Measurements from ENCODE around the gene DNAH14. TPM values are rescaled to one million over a fixed set of nuclear protein-coding genes. Genes with fewer than 3 reads are reported as not detected.
"Not testable (repeated sequence)": the region's sequence is repeated elsewhere in the genome, so short reads cannot be mapped to it uniquely, and the experiment has no call there.

The DNAH14 gene
- 57.3 and 63.2 TPM in 2 replicates for total RNA-seq (2022)
- percentile 69 among the genes with signal in this experiment for Bru-seq, nascent RNA
- BruChase-seq, experiment 1, labeled RNA remaining after a 2-hour chase, result percentile 83 among the genes with signal in this experiment
- percentile 75 among the genes with signal in this experiment for BruChase-seq, experiment 2, labeled RNA remaining after a 6-hour chase
- long read RNA-seq, transcript DNAH14-205 (7 exons, 1,103 nt), result major isoform, 12 of 50 reads
- long read RNA-seq, partial matches to known transcripts, result 21 of 50 reads
- long read RNA-seq, other reads (novel, unspliced or antisense), result 17 of 50 reads

DNA sequence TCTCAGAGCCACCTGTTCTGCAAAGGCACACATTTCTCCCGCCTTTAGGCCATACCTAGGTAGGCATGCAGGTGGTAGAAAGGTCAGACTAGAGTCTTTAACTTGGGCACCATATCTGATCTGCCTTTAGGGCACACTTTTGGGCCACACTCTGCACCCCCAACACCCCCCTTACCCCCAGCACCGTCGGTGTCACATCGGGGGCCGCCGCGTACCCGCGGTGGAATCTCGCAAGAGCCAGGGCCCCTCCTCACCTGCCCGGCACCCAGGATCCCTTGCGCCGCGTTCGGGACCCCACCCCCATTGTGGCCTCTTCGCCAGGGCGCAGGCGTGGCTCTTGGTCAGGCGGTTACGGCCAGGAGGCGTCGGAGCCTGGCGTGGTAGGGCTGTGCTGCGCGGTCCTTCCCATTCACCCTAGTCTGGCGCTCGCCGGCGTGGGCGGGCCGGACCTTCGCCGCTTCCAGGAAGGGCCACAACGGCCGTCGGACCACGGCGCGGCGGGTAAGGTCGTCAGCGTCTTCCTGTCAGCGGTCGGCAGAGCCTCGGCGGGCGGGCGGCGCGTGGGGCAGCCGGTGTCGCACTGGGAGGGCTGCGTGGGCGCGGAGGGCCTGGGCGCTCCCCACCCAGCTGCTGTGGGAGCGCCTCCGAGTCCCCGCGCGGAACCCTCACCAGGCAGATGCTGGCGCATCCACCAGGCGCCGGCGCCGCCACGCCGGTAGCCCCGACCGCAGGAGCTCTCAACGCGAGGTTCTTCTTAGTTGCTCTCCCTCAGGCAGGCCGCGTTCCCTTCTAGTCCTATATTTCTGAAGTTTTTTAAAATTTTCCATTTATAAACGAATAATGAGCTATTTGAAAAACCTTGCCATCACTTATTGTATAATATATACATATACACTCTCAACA, at the start of gene DNAH14:
DNAH14 (plus strand) TSS at position 341 of the 903 bp plus-strand sequence. CDS start 23,028 bp downstream, outside the sequence.
- H3K27me3 Mint-ChIP-seq (ENCODE audit: insufficient read depth, unreplicated experiment), result no peaks in the 10 kb centered on the region
- TF ChIP-seq, protein P1, sequence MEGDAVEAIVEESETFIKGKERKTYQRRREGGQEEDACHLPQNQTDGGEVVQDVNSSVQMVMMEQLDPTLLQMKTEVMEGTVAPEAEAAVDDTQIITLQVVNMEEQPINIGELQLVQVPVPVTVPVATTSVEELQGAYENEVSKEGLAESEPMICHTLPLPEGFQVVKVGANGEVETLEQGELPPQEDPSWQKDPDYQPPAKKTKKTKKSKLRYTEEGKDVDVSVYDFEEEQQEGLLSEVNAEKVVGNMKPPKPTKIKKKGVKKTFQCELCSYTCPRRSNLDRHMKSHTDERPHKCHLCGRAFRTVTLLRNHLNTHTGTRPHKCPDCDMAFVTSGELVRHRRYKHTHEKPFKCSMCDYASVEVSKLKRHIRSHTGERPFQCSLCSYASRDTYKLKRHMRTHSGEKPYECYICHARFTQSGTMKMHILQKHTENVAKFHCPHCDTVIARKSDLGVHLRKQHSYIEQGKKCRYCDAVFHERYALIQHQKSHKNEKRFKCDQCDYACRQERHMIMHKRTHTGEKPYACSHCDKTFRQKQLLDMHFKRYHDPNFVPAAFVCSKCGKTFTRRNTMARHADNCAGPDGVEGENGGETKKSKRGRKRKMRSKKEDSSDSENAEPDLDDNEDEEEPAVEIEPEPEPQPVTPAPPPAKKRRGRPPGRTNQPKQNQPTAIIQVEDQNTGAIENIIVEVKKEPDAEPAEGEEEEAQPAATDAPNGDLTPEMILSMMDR (IDR thresholded peaks at IDR 0.05; ENCODE audit: insufficient read depth in 1 of 2, low read depth in 1 of 2, low read length in 1 of 2, severe bottlenecking in 1 of 2, unreplicated experiment in 1 of 2), result no peak
- ChIA-PET POLR2A (interaction anchor here (0.5 kb wide), 1 partner anchor 45 kb away, joined by 3 read pairs; no protein-coding TSS in a partner anchor), CTCF (interaction anchor here (0.6 kb wide), 1 partner anchor 313 kb away, joined by 4 read pairs; no protein-coding TSS in a partner anchor)
- peak within 1 kb of the TSS; percentile 81 for H3K4me3 Mint-ChIP-seq (ENCODE audit: unreplicated experiment)
- H3K36me3 Mint-ChIP-seq (ENCODE audit: insufficient read depth, unreplicated experiment), result peaks cover 23% of the 10 kb centered on the region
- Histone ChIP-seq H3K27me3 (replicated peaks; ENCODE audit: control insufficient read depth, insufficient read depth, low read length) (no peaks in the 10 kb centered on the region), H3K36me3 (ENCODE audit: control insufficient read depth, insufficient read depth, low read length) (no peaks in the 10 kb centered on the region), H3K4me3 (ENCODE audit: low read depth, low read length) (peak within 1 kb of the TSS; percentile 96), H3K9me3 (peaks cover 19% of the 10 kb centered on the region), H3K4me1 (no peaks in the 10 kb centered on the region; the same call in 1 of the 2 replicates)
- BruUV-seq (replicated peaks), result no TSS peak
- DNase-seq, result peak; percentile 94 to 96
- peaks cover 28% of the 10 kb centered on the region for H3K9me3 Mint-ChIP-seq (ENCODE audit: unreplicated experiment)
- peak within 1 kb of the TSS; percentile 86 for H3K27ac Mint-ChIP-seq (ENCODE audit: unreplicated experiment)
- intact Hi-C loops (cut with micrococcal nuclease; ENCODE audit: unreplicated experiment), result no loop called here
- no peaks in the 10 kb centered on the region for H3K4me1 Mint-ChIP-seq (ENCODE audit: low read depth, unreplicated experiment)

DNA sequence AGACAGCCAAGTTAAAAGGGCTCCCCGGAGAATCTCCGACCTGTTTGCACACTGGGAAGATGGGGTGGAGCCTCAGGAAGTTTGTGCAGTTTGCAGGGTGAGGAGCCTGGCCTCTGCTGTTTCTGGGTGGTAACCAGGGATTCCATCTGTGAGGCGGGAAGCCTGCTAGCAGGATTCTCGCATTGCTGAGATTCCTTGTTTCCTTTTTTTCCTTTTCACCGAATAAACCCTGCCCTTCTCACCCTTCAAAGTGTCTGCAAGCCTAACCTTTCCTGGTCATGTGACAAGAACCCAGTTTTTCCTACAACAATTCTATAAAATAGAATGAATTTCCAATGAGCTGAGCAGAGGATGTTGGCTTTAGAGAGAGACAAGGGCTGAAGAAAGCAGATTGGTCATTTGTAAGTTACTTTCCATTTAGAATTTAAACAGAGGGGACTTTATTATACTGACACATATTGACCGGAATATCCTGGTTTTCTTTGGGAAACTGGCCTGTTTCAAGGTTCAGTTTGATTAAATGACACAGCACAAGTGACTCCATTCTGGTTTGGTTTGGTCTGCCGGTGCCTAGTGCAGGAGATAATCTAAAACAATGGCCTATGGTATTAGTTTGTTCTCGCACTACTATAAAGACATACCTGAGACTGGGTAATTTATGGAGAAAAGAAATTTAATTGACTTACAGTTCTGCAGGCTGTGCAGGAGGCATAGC, 48.7 kb upstream of the DNAH14 start:
- H3K36me3 ChIP-seq (ENCODE audit: control insufficient read depth, insufficient read depth, low read length), result no peaks in the 10 kb centered on the region; the same call in 1 of the 2 replicates
- Mint-ChIP-seq H3K4me3 (ENCODE audit: unreplicated experiment) (peak overlapping the region; percentile 61), H3K36me3 (ENCODE audit: insufficient read depth, unreplicated experiment) (peaks cover 4% of the 10 kb centered on the region), H3K27me3 (ENCODE audit: insufficient read depth, unreplicated experiment) (no peaks in the 10 kb centered on the region), H3K27ac (ENCODE audit: unreplicated experiment) (peak overlapping the region; percentile 91), H3K4me1 (ENCODE audit: low read depth, unreplicated experiment) (peaks cover 47% of the 10 kb centered on the region), H3K9me3 (ENCODE audit: unreplicated experiment) (peaks cover 15% of the 10 kb centered on the region)
- peak; percentile 69 to 82 for DNase-seq
- H3K4me3 ChIP-seq (ENCODE audit: low read depth, low read length), result no peak overlapping the region
- no TSS peak for BruUV-seq (replicated peaks)
- TF ChIP-seq, protein P1 (IDR thresholded peaks at IDR 0.05; ENCODE audit: insufficient read depth in 1 of 2, low read depth in 1 of 2, low read length in 1 of 2, severe bottlenecking in 1 of 2, unreplicated experiment in 1 of 2), result no peak
- intact Hi-C loops (cut with micrococcal nuclease; ENCODE audit: unreplicated experiment), result no loop called here
- ChIA-PET POLR2A (no interaction called here), CTCF (interaction anchor here (1.0 to 1.9 kb wide), 3 partner anchors 14 to 42 kb away, joined by 3 to 6 read pairs (median 3); no protein-coding TSS in a partner anchor)
- no peaks in the 10 kb centered on the region for H3K27me3 ChIP-seq (replicated peaks; ENCODE audit: control insufficient read depth, insufficient read depth, low read length)
- peaks cover 59% of the 10 kb centered on the region for H3K4me1 ChIP-seq
- peaks cover 13% of the 10 kb centered on the region for H3K9me3 ChIP-seq

DNA sequence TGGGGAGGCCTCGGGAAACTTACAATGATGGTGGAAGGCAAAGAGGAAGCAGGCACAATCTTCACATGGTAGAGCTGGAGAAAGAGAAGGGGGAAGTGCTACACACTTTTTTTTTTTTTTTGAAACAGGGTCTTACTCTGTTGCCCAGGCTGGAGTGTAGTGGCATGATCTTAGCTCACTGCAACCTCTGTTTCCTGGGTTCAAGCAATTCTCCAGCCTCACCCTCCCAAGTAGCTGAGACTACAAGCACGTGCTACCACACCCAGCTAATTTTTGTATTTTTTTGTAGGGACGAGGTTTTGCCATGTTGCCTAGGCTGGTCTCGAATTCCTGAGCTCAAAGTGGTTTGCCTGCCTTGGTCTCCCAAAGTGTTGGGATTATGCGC, 48.2 kb upstream of the DNAH14 start:
- Mint-ChIP-seq H3K27ac (ENCODE audit: unreplicated experiment) (peak overlapping the region; percentile 91), H3K4me3 (ENCODE audit: unreplicated experiment) (peak overlapping the region; percentile 61), H3K9me3 (ENCODE audit: unreplicated experiment) (peaks cover 20% of the 10 kb centered on the region), H3K4me1 (ENCODE audit: low read depth, unreplicated experiment) (peaks cover 52% of the 10 kb centered on the region)
- H3K27me3 Mint-ChIP-seq (ENCODE audit: insufficient read depth, unreplicated experiment); H3K27me3 ChIP-seq (replicated peaks; ENCODE audit: control insufficient read depth, insufficient read depth, low read length); H3K36me3 ChIP-seq (ENCODE audit: control insufficient read depth, insufficient read depth, low read length); H3K36me3 Mint-ChIP-seq (ENCODE audit: insufficient read depth, unreplicated experiment); DNase-seq; BruUV-seq (replicated peaks); H3K4me3 ChIP-seq (ENCODE audit: low read depth, low read length); intact Hi-C loops (cut with micrococcal nuclease; ENCODE audit: unreplicated experiment): not testable (repeated sequence)
- Histone ChIP-seq H3K9me3 (peaks cover 14% of the 10 kb centered on the region), H3K4me1 (peaks cover 59% of the 10 kb centered on the region)
- CTCF ChIA-PET, result interaction anchor here (1.5 kb wide), 1 partner anchor 30 kb away, joined by 3 read pairs; no protein-coding TSS in a partner anchor
- POLR2A ChIA-PET, result interaction anchor here (0.6 kb wide), 1 partner anchor 873 kb away, joined by 3 read pairs; no protein-coding TSS in a partner anchor

Measured in Caco-2 (cell line).